H4 (cell line): ENCODE results near the gene EPN3. TPM values are rescaled to one million over a fixed set of nuclear protein-coding genes. Genes with fewer than 3 reads are reported as not detected.

Experiments used
- DNase-seq: peaks from one replicate; pipeline ENCODE4 v3.0.0-alpha.2; 2015; ENCODE audit warnings: low spot score
- total RNA-seq: library from RNA; depleted of rRNA; stranded (reverse); fragments of >200 nt; shearing (Covaris generic); gene quantifications from 2 replicates; pipeline ENCODE4 v1.2.3, GENCODE V29; 2014

Gene EPN3
- total RNA-seq, 1 experiment from 2014 or later: not detected

- DNase-seq: no peak
Measured at GRCh38 chr17:50566886-50567285, 34.4 kb downstream of the EPN3 start.

GRCh38 chr17:50568659-50569058 is 36.1 kb downstream of the EPN3 start:
- no peak for DNase-seq

DNA sequence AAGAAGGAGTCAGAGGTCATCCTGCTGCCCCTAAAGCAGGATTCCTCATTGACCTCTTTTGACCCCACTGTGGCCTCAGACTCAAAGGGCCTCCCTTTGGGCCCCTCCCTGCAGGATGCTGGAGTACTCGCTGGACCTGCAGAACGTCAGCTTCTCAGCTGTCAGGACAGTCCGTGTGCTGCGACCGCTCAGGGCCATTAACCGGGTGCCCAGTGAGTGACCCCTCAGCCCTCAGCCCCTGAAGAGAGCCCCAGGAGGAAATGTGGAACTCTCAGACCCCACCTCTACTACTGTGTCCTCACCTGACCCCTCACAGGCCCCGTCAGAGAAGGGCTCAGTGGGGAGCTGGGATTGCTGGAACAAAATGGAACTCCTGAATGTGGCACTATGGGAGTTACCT is 37.1 kb downstream of the EPN3 start:
- no peak for DNase-seq

GRCh38 chr17:50570032-50570431 is 37.5 kb downstream of the EPN3 start:
- no peak for DNase-seq

DNA sequence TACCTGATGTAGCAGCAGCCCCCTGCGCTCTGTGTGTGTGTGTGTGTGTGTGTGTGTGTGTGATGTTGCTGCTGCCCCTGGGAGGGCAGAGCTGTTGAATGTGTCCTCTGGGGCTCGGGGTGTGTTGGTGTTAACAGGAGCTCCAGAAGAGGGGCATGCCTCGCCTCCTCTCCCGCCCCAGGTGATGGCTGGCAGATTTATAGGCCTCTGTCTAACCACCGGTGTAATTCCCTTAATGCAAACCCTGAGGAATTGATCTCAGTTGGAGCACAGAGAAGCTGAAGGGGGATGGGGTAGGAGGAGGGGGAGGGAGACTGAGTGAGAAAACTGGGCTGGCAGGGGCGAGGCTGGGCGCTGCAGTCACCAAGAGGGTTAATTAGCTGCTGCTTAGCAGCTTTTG is 38.0 kb downstream of the EPN3 start:
- DNase-seq: no peak

- DNase-seq: no peak
Measured at GRCh38 chr17:50571681-50572080, 39.1 kb downstream of the EPN3 start.

DNA sequence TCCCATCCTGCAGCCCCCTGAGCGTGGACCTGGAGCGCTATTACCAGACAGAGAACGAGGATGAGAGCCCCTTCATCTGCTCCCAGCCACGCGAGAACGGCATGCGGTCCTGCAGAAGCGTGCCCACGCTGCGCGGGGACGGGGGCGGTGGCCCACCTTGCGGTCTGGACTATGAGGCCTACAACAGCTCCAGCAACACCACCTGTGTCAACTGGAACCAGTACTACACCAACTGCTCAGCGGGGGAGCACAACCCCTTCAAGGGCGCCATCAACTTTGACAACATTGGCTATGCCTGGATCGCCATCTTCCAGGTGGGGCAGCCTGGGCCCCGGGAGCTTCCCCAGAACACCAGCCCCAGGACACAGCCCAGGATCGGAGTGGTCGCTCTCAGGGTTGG is 40.0 kb downstream of the EPN3 start:
- no peak for DNase-seq

DNA sequence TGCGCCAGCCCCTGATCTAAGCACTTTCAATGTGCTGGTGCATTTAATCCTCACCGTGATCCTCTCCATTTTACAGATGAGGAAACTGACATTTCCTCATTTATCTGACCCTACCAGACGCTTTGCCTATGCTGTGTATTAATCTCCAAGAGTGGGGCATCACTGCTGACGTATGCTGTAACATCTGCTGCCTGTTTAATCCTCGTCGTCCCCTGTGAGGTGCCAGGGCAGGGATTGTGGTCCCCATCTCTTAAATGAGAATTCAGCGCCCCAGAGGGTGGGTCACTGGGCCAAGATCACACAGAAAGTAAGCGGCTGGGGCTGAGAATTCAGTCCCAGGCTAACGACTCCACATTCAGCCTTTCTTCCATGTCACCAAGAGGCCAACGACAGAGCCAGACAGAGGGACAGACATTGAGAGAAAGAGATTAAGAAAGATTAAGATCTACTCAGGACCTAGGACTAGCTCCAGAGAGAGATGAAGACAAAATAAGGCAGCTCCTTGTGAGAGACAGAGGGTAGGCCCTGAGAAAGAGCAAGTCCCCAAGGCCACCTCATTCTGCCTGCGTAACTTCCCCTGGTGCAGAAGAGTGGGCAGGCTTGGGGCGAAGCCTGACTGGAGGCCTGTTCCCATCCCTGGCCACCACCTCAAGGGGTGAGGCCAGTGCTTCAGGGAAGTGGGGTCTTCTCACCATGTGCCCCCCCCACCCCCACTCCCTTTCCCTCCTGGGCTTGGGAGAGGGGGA is 41.5 kb downstream of the EPN3 start:
- DNase-seq: no peak

DNA sequence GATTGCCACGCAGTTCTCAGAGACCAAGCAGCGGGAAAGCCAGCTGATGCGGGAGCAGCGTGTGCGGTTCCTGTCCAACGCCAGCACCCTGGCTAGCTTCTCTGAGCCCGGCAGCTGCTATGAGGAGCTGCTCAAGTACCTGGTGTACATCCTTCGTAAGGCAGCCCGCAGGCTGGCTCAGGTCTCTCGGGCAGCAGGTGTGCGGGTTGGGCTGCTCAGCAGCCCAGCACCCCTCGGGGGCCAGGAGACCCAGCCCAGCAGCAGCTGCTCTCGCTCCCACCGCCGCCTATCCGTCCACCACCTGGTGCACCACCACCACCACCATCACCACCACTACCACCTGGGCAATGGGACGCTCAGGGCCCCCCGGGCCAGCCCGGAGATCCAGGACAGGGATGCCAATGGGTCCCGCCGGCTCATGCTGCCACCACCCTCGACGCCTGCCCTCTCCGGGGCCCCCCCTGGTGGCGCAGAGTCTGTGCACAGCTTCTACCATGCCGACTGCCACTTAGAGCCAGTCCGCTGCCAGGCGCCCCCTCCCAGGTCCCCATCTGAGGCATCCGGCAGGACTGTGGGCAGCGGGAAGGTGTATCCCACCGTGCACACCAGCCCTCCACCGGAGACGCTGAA is 43.2 kb downstream of the EPN3 start:
- DNase-seq: no peak

- no peak for DNase-seq
Measured at GRCh38 chr17:50576864-50577263, 44.3 kb downstream of the EPN3 start.

GRCh38 chr17:50577451-50577954 is 45.0 kb downstream of the EPN3 start:
- no peak for DNase-seq

DNA sequence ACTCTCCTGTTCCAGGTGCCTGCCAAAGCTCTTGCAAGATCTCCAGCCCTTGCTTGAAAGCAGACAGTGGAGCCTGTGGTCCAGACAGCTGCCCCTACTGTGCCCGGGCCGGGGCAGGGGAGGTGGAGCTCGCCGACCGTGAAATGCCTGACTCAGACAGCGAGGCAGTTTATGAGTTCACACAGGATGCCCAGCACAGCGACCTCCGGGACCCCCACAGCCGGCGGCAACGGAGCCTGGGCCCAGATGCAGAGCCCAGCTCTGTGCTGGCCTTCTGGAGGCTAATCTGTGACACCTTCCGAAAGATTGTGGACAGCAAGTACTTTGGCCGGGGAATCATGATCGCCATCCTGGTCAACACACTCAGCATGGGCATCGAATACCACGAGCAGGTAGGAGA is 45.6 kb downstream of the EPN3 start:
- no peak for DNase-seq

DNA sequence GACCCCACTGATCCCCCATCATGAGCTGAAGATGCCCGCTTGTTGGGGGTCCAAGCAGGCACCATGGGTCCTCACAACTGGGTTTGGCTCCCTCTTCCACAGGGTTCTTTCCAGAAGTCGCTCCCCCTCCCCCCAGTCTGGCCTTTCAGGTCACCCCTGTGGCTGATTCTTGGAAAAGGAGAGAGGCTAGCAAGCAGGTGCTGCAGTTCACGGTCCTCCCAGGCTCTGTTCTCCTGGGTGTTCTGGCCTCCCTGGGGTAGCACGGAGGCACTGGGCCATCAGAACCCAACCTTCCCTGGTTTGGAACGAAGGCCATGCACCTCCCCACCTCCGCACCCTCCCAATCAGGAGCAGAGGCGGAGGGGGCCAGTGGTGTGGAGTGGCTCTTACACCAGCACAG is 46.9 kb downstream of the EPN3 start:
- DNase-seq: no peak

DNA sequence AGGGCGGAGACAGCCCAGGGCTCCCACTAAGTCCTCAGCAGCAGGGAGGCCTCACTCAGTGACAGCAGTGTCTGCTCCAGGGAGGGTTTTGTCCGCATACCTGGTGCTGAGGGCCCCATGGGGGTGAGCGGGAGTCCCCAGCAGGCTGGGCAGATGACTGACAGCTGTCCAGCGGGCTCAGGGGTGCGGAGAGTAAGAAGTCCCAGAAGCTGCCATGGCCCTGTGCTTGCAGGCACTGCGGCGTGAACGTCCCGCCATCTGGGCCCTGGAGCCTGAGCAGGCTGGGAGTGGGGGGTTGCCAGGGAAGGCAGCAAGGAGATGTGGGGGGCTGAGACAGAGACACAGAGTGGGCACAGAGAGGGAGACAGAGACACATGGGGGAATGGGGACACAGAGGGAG is 48.1 kb downstream of the EPN3 start:
- DNase-seq: no peak

GRCh38 chr17:50581316-50581715 is 48.8 kb downstream of the EPN3 start:
- no peak for DNase-seq

- DNase-seq: no peak
Measured at GRCh38 chr17:50582741-50583140, 50.2 kb downstream of the EPN3 start.

- no peak for DNase-seq
Measured at GRCh38 chr17:50583641-50584040, 51.1 kb downstream of the EPN3 start.

DNA sequence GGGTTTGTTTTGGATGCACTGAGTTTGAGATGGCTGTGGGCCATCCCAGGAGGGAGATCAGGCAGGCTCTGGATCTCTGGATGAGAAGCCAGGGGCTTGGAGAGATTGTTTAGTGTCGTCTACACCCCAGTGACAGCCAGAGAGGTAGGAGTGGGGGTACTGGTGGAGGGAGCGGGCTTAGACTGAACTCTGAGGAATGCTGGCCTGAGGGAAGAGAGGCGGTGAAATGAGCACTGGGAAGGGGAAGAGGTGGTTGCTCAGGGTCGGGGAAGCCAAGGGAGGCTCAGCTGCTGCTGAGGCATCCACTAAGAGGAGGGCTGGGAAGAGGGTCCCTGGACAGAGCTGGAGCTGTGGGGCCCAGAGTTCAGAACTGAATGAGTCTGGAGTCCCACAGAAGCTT is 51.6 kb downstream of the EPN3 start:
- DNase-seq: no peak

GRCh38 chr17:50584749-50585148 is 52.2 kb downstream of the EPN3 start:
- no peak for DNase-seq

DNA sequence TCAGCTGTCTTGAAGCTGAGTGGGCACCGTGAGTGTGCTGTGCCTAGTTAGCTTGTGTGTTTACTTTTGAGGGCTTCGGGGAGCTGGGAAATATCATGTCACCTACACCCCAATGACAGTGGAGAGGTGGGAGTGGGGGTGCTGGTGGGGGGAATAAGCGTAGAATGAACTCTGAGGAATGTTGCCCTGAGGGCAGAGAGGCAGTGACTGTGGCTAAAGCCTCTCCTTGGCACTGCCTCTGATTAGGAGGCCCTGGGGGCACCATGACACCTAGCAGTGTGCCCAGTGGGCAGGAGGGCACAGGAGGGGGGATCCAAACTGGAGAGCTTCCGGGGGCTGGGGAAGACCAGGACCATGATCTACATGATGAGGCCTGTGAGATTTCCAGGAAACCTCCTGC is 52.8 kb downstream of the EPN3 start:
- DNase-seq: no peak

DNA sequence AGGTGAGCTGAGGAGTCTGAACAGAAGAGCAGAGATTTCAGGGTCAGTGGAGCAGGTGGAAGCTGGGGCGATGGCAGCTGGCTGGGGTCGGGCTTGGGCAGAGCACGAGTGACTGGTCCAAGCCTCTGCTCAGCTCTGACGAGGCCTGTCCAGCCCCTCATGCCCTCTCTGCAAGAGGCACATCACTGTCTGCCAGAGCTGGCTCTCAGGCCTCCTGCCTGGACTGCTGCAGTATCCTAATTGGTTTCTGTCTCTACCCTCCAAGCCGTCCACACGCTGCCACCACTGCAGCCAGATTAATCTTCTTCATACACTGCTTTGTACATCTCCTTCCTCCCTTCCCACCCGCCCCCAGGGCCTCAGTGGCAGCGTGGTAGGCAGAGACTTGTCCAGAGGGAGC is 53.4 kb downstream of the EPN3 start:
- no peak for DNase-seq

- DNase-seq: no peak
Measured at GRCh38 chr17:50586421-50587247, 54.1 kb downstream of the EPN3 start.

DNA sequence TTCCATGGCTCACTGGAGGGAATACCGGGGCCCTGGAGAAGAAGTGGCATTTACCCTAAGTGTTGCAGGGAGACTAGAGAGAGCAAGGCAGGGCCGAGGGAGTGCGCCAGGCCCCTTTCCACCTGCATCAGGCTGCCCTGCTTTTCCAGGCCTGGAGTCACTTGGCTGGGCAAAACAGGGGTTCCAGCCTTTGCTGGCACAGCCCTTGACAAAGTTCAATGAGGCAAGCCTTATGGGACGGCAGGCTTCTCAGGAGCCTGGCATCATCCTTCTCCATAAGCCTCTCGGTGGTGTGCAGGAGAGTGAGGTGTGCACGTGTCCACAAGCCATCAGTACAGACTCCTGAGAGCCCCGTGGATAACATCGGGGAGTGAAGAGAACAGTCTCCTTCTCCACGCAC is 55.0 kb downstream of the EPN3 start:
- DNase-seq: no peak
